ENCODE measurements around the gene CFAP210.
"Not testable (repeated sequence)": the region's sequence is repeated elsewhere in the genome, so short reads cannot be mapped to it uniquely, and the experiment has no call there.

The CFAP210 gene

DNA sequence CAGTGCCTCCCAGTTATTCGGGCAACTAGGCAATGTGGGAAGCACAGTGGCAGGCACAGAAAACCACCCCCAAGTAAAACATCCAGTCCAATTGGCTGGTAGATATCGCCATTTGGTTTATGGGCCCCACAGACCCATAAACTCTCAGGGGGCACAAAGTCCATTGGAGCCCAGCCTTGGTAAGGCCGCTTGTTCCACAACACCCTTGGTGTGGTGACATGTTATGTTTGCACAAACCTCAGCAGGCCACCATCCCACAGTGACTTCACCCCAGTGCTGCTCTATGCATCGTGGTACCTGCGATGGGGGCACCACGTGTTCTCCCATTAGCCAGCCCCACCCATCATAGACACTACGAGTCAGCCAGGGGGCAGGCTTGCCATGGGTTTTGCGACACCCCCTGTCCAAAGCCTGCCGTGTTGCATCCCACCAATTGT, 18.6 kb upstream of the CFAP210 start:
- DNase-seq, result no peak

- DNase-seq, result no peak
Observed at GRCh38 chr2:169711751-169712509, 17.7 kb upstream of the CFAP210 start.

- no peak for DNase-seq
Observed at GRCh38 chr2:169709981-169710380, 15.8 kb upstream of the CFAP210 start.

DNA sequence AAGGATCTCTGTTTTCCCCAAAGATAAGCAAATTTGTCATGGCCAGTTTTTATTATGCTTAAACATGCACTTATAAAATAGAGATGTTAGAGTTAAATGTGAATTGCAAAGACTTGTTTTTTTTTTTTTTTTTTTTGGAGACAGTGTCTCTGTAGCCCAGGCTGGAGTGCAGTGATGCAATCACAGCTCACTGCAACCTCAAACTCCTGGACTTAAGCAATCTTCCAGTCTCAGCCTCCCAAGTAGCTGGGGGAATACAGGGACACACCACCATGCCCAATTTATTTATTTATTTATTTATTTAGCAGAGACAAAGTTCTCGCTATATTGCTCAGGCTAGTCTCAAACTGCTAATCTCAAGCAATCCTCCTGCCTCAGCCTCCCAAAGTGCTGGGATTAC, 15.1 kb upstream of the CFAP210 start:
- DNase-seq, result no peak

GRCh38 chr2:169707626-169708025, 13.4 kb upstream of the CFAP210 start:
- no peak for DNase-seq

DNA sequence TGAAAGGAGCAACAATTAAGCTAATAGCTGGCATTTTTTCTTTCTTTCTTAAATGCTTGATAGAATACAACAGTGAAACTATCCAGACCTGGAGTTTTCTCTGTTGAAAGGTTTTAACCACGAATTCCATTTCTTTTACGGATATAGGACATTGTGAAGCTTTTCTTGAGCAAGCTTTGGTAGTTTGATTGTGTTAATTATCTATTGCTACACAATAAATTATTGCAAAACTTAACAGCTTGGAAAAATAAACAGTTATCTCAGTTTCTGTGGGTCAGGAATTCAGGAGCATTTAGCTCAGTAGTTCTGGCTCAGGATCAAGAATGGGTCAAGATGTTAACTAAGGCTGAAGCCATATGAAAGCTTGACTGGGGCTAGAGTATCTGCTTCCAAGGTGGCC, 11.7 kb upstream of the CFAP210 start:
- DNase-seq, result no peak

DNA sequence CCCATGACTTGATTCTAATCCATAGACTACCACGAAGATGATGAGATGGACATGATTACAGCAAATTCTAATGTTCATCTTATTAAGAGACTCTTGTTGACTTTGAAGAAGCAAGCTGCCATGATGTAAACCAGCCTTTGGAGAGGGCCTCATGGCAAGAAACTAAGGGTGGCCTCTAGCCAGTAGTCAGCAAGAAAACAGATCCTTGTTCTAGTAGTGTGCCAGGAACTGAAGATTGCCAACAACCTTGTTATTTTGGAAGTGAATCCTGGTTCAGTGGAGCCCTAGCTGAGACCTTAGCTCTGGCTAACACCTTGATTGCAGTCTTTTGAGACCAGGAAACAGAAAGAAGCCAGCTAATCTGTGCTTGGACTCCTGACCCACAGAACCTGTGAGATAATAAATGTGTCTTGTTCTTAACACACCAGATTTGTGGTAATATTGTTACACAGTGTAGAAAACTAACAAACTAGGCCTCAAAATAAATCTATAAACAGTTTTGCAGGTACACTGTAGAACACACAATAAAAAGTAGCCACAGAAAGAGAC, 10.0 kb upstream of the CFAP210 start:
- no peak for DNase-seq

DNA sequence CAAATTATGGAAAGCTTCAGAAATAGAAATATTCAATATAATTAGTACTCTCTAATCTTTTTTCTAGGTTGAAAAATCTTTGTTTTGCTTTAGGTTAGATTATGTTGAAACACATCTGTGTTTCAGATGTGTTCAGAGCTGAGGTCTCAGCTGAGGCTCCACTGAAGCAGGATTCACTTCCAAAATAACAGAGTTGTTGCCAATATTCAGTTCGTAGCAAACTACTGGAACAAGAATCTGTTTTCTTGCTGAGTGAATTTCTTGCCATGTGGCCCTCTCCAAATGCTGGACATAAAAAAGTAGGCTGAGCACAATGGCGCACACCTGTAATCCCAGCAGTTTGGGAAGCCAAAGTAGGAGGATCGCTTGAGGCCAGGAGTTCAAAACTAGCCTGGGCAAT, 8.8 kb upstream of the CFAP210 start:
- no peak for DNase-seq

DNA sequence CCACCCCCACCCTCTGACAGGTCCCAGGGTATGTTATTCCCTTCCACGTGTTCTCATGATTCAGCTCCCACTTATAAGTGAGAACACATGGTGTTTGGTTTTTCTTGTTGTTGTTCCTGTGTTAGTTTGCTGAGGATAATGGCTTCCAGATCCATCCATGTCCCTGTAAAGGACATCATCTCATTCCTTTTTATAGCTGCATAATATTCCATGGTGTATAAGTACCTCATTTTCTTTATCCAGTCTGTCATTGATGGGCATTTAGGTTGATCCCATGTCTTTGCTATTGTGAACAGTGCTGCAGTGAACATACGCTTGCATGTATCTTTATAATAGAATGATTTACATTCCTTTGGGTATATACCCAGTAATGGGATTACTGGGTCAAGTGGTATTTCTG, 5.0 kb upstream of the CFAP210 start:
- not testable (repeated sequence) for DNase-seq

GRCh38 chr2:169696381-169696780, 2.2 kb upstream of the CFAP210 start:
- no peak for DNase-seq

- no peak for DNase-seq
Observed at GRCh38 chr2:169694894-169695260, 672 bp upstream of the CFAP210 start.

- peak; percentile 5 for DNase-seq
Observed at GRCh38 chr2:169693360-169693759, 845 bp downstream of the CFAP210 start.

DNA sequence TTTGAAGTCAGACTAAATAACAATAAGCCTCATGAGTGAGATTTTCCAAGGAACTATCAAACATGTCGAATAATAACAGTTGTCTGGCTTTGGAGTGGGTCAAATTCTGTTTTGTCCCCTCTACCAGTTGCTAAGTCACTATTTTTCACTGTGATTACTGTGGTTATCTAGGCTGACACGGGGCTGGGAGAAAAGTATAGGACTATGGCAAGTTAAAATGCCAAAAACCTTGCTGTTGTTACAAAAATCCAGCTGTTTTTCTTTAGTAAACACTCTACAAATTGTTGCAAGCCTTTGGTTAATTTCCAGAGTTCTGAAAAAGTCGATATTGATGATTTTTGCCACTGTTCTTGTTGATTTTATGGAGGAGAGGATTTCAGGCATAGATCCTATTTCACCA, 1.5 kb downstream of the CFAP210 start:
- no peak for DNase-seq

DNA sequence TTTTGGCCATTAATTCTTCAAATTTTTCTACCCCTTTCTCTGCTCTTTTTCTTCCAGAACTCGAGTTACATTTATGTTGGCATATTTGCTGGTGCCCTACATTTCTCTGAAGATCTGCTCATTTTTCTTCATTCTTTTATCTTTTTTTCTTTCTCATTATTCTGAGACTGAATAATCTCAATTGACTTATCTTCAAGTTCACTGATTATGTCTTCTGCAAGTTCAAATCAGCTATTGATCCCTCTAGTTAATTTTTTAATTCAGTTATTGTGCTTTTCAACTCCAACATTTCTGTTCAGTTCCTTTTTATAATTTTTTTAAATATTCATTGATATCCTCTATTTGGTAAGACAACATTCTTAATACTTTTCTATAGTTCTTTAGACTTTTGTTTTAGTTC, 3.2 kb downstream of the CFAP210 start:
- no peak for DNase-seq

DNA sequence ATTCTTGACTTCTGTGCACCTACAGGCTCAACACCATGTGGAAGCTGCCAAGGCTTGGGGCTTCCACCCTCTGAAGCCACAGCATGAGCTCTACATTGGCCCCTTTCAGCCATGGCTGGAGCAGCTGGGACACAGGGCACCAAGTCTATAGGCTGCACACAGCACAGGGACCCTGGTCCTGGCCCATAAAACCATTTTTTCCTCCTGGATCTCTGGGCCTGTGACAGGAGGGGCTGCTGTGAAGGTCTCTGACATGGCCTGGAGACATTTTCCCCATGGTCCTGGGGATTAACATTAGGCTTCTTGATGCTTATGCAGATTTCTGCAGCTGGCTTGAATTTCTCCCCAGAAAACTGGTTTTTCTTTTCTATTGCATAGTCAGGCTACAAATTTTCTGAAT, 6.3 kb downstream of the CFAP210 start:
- not testable (repeated sequence) for DNase-seq

GRCh38 chr2:169686825-169687224, 7.4 kb downstream of the CFAP210 start:
- not testable (repeated sequence) for DNase-seq

DNA sequence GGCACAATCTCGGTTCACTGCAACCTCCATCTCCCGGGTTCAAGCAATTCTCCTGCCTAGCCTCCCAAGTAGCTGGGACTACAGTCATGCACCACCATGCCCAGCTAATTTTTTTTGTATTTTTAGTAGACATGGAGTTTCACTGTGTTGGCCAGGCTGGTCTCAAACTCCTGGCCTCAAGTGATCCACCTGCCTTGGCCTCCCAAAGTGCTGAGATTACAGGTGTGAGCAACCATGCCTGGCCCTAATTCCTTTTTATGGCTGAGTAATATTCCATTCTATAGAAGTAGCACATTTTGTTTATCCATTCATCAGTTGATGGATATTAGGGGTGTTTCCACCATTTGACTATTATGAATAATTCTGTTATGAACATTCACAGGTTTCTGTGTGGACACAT, 9.5 kb downstream of the CFAP210 start:
- DNase-seq, result not testable (repeated sequence)

DNA sequence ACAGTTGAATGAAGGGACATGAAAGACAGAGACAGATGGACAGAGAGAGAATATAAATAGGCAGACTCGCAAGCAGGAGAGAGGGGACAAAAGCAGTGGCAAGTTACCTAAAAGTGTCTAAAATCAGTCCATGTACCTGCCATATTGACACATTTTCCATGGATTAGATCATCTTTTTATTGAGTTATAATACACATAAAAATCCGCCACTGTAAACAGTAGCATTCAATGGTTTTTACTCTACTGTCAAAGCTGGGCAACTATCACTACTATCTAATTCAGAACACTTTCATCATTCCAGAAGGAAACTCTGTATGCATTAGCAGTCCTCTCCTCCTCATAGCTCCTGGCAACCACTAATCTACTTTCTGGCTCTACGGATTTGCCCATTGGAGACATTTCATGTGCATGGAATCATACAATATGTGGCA, 10.1 kb downstream of the CFAP210 start:
- DNase-seq, result no peak

DNA sequence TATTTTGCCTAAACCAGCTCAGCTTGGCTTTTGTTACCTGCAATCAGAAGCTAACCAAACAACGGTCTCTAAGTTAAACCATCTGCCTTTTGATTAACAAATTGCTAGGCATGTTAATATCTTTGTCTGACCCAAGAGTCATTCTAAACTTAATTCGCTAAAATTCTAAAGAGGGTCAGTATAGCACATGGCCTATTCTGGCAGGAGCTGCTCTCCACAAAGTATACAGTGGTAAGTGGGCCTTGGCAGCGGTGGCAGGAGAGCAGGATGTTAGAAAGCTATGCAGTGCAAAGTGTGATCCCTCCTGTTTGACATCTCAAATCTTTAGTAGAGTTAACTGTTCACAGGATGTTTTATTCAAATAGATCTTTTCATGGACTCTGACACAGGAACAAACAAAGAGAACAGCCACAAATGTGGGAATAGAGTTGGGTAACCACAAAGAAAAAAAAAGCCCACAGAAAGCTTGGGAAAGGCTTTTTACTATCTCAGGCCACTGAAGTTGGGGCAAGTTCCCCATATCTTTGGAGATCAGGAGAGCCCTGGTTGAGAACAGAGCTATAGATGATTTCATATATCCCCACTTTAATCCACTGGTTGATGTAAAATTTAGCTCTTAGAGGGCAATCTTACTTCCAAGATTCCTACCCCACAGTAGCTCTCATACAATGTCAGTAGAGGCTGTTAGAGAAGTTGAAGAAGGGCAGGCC, 10.6 kb downstream of the CFAP210 start:
- DNase-seq, result no peak

- DNase-seq, result no peak
Observed at GRCh38 chr2:169683054-169683424, 11.2 kb downstream of the CFAP210 start.

- no peak for DNase-seq
Observed at GRCh38 chr2:169676850-169677249, 17.4 kb downstream of the CFAP210 start.

- no peak for DNase-seq
Observed at GRCh38 chr2:169676357-169676756, 17.8 kb downstream of the CFAP210 start.

GRCh38 chr2:169673921-169674320, 20.3 kb downstream of the CFAP210 start:
- DNase-seq, result no peak

DNA sequence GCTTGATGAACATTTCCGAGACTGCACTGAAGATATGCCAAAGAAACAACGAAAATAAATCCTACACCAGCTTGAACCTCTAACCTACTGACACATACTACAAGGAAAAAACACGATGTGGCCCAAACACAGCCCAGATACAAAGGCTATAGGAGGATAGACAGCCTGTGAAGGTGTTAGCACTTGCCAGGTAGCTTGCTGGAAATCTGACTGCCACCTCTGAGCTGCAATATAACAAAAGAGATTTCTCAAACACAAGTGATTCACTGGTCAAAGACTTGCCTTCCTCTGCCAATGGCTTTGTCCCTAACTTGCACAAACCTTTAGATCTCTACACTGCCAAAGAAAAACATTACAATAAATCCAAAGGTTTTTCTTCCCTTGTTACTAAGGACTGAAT, 21.1 kb downstream of the CFAP210 start:
- no peak for DNase-seq

All from NCI-H510A treated with DMSO at 0.1 percent for 48 hours (cell line).